ENCODE measurements around the gene FLT1.

DNA sequence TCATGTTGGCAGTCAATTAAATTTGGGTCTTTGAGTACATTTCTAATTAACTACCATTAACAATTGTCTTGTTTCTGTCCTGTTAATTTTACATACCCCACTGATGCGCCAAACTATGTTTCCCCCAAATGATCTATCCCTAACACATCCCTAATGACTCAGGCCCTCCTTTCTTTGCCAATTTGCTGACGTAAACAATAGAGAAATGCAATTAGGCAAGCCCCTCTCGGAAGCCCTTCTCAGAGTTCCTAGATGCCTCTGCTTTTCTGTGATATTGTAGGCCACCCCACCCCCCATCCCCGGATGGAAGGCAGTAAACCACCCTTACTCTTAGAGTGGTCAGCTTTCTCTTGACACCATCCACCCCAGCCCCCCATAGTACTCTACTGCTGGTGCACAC is 74.2 kb downstream of the FLT1 start:
- TF ChIP-seq, protein P1, sequence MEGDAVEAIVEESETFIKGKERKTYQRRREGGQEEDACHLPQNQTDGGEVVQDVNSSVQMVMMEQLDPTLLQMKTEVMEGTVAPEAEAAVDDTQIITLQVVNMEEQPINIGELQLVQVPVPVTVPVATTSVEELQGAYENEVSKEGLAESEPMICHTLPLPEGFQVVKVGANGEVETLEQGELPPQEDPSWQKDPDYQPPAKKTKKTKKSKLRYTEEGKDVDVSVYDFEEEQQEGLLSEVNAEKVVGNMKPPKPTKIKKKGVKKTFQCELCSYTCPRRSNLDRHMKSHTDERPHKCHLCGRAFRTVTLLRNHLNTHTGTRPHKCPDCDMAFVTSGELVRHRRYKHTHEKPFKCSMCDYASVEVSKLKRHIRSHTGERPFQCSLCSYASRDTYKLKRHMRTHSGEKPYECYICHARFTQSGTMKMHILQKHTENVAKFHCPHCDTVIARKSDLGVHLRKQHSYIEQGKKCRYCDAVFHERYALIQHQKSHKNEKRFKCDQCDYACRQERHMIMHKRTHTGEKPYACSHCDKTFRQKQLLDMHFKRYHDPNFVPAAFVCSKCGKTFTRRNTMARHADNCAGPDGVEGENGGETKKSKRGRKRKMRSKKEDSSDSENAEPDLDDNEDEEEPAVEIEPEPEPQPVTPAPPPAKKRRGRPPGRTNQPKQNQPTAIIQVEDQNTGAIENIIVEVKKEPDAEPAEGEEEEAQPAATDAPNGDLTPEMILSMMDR (IDR thresholded peaks at IDR 0.05; ENCODE audit: low read depth, low read length, poor library complexity, severe bottlenecking) = no peak
- TF ChIP-seq EZH2phosphoT487 (IDR thresholded peaks at IDR 0.05; ENCODE audit: borderline replicate concordance, low read length) = no peak

Data from DOHH2 (cell line).